MM.1S (cell line): Measurements from ENCODE around the gene MYLK.

Source experiments
- EZH2 ChIP-seq: fragments of 300-600 bp; sonication (generic); optimal IDR thresholded peaks from 2 replicates; pipeline ENCODE3; 2017; ENCODE audit warnings: low read depth, mild to moderate bottlenecking, antibody characterized with exemption, low read length, mixed read lengths
- TF ChIP-seq, protein P1 (sequence below): fragments of 300-600 bp; sonication (generic); IDR thresholded peaks from 2 replicates; pipeline ENCODE4 v1.5.1; 2016; ENCODE audit warnings: antibody characterized with exemption, low read length, mixed read lengths

DNA sequence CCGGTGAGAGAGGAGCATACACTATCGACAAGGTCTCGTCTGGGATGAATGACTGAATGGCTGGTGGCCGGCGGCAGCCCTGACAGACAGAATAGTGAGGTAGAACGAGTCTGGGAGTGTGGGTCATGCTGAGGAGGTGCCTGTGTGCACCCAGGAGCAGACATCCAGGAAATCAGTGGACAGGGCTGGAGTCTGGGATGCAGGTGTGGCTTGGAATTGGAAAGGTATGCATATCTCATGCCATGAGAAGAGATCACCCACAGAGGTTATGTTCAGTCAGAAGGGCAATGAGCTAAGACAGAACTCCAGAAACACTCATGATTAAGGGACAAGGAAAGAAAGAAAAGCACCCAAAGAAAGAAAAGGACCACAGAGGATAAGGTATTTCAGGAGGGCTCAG lies 320.1 kb downstream of the MYLK start:
- TF ChIP-seq, protein P1, sequence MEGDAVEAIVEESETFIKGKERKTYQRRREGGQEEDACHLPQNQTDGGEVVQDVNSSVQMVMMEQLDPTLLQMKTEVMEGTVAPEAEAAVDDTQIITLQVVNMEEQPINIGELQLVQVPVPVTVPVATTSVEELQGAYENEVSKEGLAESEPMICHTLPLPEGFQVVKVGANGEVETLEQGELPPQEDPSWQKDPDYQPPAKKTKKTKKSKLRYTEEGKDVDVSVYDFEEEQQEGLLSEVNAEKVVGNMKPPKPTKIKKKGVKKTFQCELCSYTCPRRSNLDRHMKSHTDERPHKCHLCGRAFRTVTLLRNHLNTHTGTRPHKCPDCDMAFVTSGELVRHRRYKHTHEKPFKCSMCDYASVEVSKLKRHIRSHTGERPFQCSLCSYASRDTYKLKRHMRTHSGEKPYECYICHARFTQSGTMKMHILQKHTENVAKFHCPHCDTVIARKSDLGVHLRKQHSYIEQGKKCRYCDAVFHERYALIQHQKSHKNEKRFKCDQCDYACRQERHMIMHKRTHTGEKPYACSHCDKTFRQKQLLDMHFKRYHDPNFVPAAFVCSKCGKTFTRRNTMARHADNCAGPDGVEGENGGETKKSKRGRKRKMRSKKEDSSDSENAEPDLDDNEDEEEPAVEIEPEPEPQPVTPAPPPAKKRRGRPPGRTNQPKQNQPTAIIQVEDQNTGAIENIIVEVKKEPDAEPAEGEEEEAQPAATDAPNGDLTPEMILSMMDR, result no peak
- TF ChIP-seq EZH2, result no peak
